ENCODE measurements around the gene MAP3K2. TPM values are rescaled to one million over a fixed set of nuclear protein-coding genes. Genes with fewer than 3 reads are reported as not detected.

The MAP3K2 gene
- total RNA-seq, 1 donor from 2014 or later, result 34.5 TPM

- no peaks in the 10 kb centered on the region for H3K27me3 Mint-ChIP-seq
- no peak for DNase-seq (ENCODE audit: low spot score, unreplicated experiment)
- H3K36me3 Mint-ChIP-seq (ENCODE audit: insufficient read depth), result peaks cover 40% of the 10 kb centered on the region
- H3K9me3 Mint-ChIP-seq (ENCODE audit: low read depth), result peaks cover 45% of the 10 kb centered on the region
- H3K4me1 Mint-ChIP-seq (ENCODE audit: low read depth), result peaks cover 3% of the 10 kb centered on the region
- TF ChIP-seq, protein P1, sequence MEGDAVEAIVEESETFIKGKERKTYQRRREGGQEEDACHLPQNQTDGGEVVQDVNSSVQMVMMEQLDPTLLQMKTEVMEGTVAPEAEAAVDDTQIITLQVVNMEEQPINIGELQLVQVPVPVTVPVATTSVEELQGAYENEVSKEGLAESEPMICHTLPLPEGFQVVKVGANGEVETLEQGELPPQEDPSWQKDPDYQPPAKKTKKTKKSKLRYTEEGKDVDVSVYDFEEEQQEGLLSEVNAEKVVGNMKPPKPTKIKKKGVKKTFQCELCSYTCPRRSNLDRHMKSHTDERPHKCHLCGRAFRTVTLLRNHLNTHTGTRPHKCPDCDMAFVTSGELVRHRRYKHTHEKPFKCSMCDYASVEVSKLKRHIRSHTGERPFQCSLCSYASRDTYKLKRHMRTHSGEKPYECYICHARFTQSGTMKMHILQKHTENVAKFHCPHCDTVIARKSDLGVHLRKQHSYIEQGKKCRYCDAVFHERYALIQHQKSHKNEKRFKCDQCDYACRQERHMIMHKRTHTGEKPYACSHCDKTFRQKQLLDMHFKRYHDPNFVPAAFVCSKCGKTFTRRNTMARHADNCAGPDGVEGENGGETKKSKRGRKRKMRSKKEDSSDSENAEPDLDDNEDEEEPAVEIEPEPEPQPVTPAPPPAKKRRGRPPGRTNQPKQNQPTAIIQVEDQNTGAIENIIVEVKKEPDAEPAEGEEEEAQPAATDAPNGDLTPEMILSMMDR (IDR thresholded peaks at IDR 0.05; ENCODE audit: unreplicated experiment), result no peak
- no peak overlapping the region for H3K4me3 Mint-ChIP-seq (ENCODE audit: low read depth)
- no peak overlapping the region for H3K27ac Mint-ChIP-seq
Measured at GRCh38 chr2:127376257-127376656, 11.5 kb downstream of the MAP3K2 start.

DNA sequence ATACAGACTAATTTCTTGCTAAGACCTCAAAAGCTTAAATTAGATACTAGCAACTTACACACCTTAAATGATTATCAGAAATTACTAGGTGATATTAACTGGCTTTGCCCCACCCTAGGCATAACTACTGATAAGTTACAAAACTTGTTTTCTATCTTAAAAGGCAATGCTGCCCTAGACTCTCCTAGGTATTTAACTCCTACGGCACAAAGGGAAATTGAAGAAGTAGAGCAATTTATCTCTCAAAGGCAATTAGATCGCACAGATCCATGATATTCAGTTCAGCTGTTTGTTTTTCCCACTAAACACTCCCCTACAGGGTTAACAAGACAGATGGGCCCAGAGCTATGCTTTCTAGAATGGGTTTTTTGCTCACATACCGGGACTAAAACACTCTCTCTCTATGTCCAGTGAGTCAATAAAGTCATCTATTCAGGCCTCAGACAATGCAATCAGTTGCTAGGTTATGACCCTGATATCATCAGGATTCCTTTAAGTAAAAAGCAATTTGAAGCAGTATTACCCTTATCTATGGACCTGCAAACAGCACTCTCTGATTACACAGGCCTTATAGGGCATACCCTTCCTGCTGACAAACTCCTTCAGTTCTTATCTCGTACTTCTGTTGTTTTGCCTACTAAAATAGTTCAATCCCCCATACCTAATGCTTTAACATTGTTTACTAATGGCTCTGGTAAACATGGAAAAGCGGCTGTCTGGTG is 14.3 kb downstream of the MAP3K2 start:
- no peak for DNase-seq (ENCODE audit: low spot score, unreplicated experiment)
- TF ChIP-seq, protein P1 (IDR thresholded peaks at IDR 0.05; ENCODE audit: unreplicated experiment), result no peak
- Mint-ChIP-seq H3K4me3 (ENCODE audit: low read depth) (no peak overlapping the region), H3K27ac (no peak overlapping the region), H3K9me3 (ENCODE audit: low read depth) (peaks cover 58% of the 10 kb centered on the region), H3K4me1 (ENCODE audit: low read depth) (peaks cover 3% of the 10 kb centered on the region), H3K27me3 (no peaks in the 10 kb centered on the region), H3K36me3 (ENCODE audit: insufficient read depth) (peaks cover 50% of the 10 kb centered on the region)

- Mint-ChIP-seq H3K36me3 (ENCODE audit: insufficient read depth) (peaks cover 43% of the 10 kb centered on the region), H3K4me1 (ENCODE audit: low read depth) (peaks cover 9% of the 10 kb centered on the region), H3K27ac (no peak overlapping the region), H3K4me3 (ENCODE audit: low read depth) (no peak overlapping the region), H3K27me3 (no peaks in the 10 kb centered on the region), H3K9me3 (ENCODE audit: low read depth) (peaks cover 47% of the 10 kb centered on the region)
- no peak for DNase-seq (ENCODE audit: low spot score, unreplicated experiment)
- TF ChIP-seq, protein P1 (IDR thresholded peaks at IDR 0.05; ENCODE audit: unreplicated experiment), result no peak
Measured at GRCh38 chr2:127371037-127371436, 16.7 kb downstream of the MAP3K2 start.

- H3K4me1 Mint-ChIP-seq (ENCODE audit: low read depth), result peaks cover 15% of the 10 kb centered on the region
- no peak overlapping the region for H3K27ac Mint-ChIP-seq
- peaks cover 42% of the 10 kb centered on the region for H3K9me3 Mint-ChIP-seq (ENCODE audit: low read depth)
- no peaks in the 10 kb centered on the region for H3K27me3 Mint-ChIP-seq
- H3K36me3 Mint-ChIP-seq (ENCODE audit: insufficient read depth), result peaks cover 37% of the 10 kb centered on the region
- TF ChIP-seq, protein P1 (IDR thresholded peaks at IDR 0.05; ENCODE audit: unreplicated experiment), result no peak
- no peak for DNase-seq (ENCODE audit: low spot score, unreplicated experiment)
- no peak overlapping the region for H3K4me3 Mint-ChIP-seq (ENCODE audit: low read depth)
Measured at GRCh38 chr2:127370010-127370409, 17.8 kb downstream of the MAP3K2 start.

DNA sequence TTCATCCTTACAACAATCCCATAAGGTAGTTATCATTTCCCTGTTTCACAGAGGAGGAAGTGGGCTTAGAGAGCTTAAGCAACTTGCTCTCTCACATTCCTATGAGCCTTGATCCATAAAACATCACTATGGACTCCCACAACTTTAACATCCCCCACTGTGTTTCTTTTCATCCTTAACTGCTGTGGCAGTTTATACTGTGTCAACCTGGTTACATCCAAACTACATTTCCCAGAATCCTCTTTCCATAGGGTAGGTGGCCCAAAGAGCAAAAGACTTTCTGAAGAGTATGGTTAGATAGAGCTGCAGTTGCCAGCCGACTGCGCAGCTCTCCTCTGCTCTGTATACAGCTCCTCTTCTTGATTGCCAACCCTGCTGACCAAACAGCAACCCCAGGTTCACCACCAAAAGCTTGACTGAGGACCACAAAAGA is 22.5 kb downstream of the MAP3K2 start:
- peaks cover 9% of the 10 kb centered on the region for H3K9me3 Mint-ChIP-seq (ENCODE audit: low read depth)
- DNase-seq (ENCODE audit: low spot score, unreplicated experiment), result no peak
- H3K27ac Mint-ChIP-seq, result no peak overlapping the region
- peaks cover 20% of the 10 kb centered on the region for H3K4me1 Mint-ChIP-seq (ENCODE audit: low read depth)
- peaks cover 5% of the 10 kb centered on the region for H3K36me3 Mint-ChIP-seq (ENCODE audit: insufficient read depth)
- TF ChIP-seq, protein P1 (IDR thresholded peaks at IDR 0.05; ENCODE audit: unreplicated experiment), result no peak
- H3K4me3 Mint-ChIP-seq (ENCODE audit: low read depth), result no peak overlapping the region
- H3K27me3 Mint-ChIP-seq, result no peaks in the 10 kb centered on the region
